Hepatocyte (in vitro differentiated cells): ENCODE measurements around the gene JMJD1C. TPM values are rescaled to one million over a fixed set of nuclear protein-coding genes. Genes with fewer than 3 reads are reported as not detected.
"Not testable (repeated sequence)": the region's sequence is repeated elsewhere in the genome, so short reads cannot be mapped to it uniquely, and the experiment has no call there.

Experiments
- DNase-seq: peaks from one replicate; pipeline ENCODE4 v3.0.0-alpha.2; 2016; ENCODE audit warnings: low spot score
- H2AFZ ChIP-seq: fragments of 200-600 bp; sonication (generic); 2 replicates; pipeline ENCODE4 v1.6.0; 2016; ENCODE audit warnings: antibody characterized with exemption, mild to moderate bottlenecking
- H3K27ac ChIP-seq: fragments of 200-600 bp; sonication (generic); 2 replicates; pipeline ENCODE4 v1.5.1; 2016; ENCODE audit warnings: mild to moderate bottlenecking
- H3K27me3 ChIP-seq: fragments of 200-600 bp; sonication (generic); 2 replicates; pipeline ENCODE4 v1.6.1; 2016
- H3K36me3 ChIP-seq: fragments of 200-600 bp; sonication (generic); replicated peaks from 2 replicates; pipeline ENCODE4 v1.5.1; 2016; ENCODE audit warnings: low read depth; ENCODE audit not compliant: insufficient read depth
- H3K4me1 ChIP-seq: fragments of 200-600 bp; sonication (generic); 2 replicates; pipeline ENCODE4 v1.5.1; 2016; ENCODE audit warnings: mild to moderate bottlenecking, moderate library complexity; ENCODE audit not compliant: insufficient read depth
- H3K4me2 ChIP-seq: fragments of 200-600 bp; sonication (generic); 2 replicates; pipeline ENCODE4 v1.6.0; 2016
- H3K4me3 ChIP-seq: fragments of 200-600 bp; sonication (generic); 2 replicates; pipeline ENCODE4 v1.5.1; 2016; ENCODE audit warnings: mild to moderate bottlenecking
- H3K79me2 ChIP-seq: fragments of 200-600 bp; sonication (generic); 2 replicates; pipeline ENCODE4 v1.6.0; 2017; ENCODE audit warnings: mild to moderate bottlenecking
- H3K9me2 ChIP-seq: fragments of 200-600 bp; sonication (generic); replicated peaks from 2 replicates; pipeline ENCODE4 v1.6.0; 2017; ENCODE audit warnings: mild to moderate bottlenecking; ENCODE audit not compliant: insufficient read depth
- H3K9me3 ChIP-seq: fragments of 200-600 bp; sonication (generic); 2 replicates; pipeline ENCODE4 v1.5.1; 2016; ENCODE audit warnings: low read depth, mild to moderate bottlenecking
- H4K20me1 ChIP-seq: fragments of 200-600 bp; sonication (generic); 2 replicates; pipeline ENCODE4 v1.6.0; 2016; ENCODE audit warnings: mild to moderate bottlenecking; ENCODE audit not compliant: insufficient read depth, poor library complexity, severe bottlenecking
- EZH2 ChIP-seq: fragments of 200-600 bp; sonication (generic); IDR thresholded peaks from 2 replicates; pipeline ENCODE4 v1.6.1; 2016; ENCODE audit warnings: antibody characterized with exemption, mild to moderate bottlenecking, borderline replicate concordance
- EZH2phosphoT487 ChIP-seq: fragments of 200-600 bp; sonication (generic); IDR thresholded peaks from one replicate; pipeline ENCODE4 v1.6.1; 2018; ENCODE audit warnings: antibody characterized with exemption, mild to moderate bottlenecking, low read depth, moderate library complexity; ENCODE audit not compliant: unreplicated experiment, severe bottlenecking
- WGBS: methylation state at CpG from one replicate; pipeline ENCODE4 v1.1.6; 2016; ENCODE audit warnings: low lambda C conversion rate; ENCODE audit errors: missing lambda C conversion rate; 5-methylcytosine and 5-hydroxymethylcytosine counted together
- polyA plus RNA-seq: library from polyadenylated mRNA; unstranded; fragments of >200 nt; fragmentation: Nextera tagmentation; extraction: Ambion mirVana; gene quantifications from 2 replicates; pipeline ENCODE4 v1.2.1, GENCODE V29; 2016
- total RNA-seq: library from RNA; depleted of rRNA; stranded (reverse); fragments of >200 nt; gene quantifications from 2 replicates; pipeline ENCODE4 v1.2.3, GENCODE V29; 2014
- TF ChIP-seq, protein P1 (sequence below): fragments of 200-600 bp; sonication (generic); IDR thresholded peaks from 2 replicates; pipeline ENCODE4 v1.5.1; 2016; ENCODE audit warnings: antibody characterized with exemption, mild to moderate bottlenecking; ENCODE audit not compliant: poor library complexity

JMJD1C gene
- total and polyA plus RNA-seq, 2 experiments from 2014 or later: 43.2 to 177 TPM

- Histone ChIP-seq H3K4me1 (no peaks in the 10 kb centered on the region), H3K79me2 (peaks cover 83% of the 10 kb centered on the region), H4K20me1 (peaks cover 29% of the 10 kb centered on the region), H3K4me2 (no peak overlapping the region), H3K9me3 (no peaks in the 10 kb centered on the region), H3K4me3 (no peak overlapping the region), H2AFZ (no peak overlapping the region), H3K27ac (no peak overlapping the region), H3K36me3 (no peaks in the 10 kb centered on the region), H3K9me2 (no peaks in the 10 kb centered on the region), H3K27me3 (no peaks in the 10 kb centered on the region)
- DNase-seq: no peak
- TF ChIP-seq EZH2phosphoT487 (no peak), EZH2 (no peak)
- TF ChIP-seq, protein P1, sequence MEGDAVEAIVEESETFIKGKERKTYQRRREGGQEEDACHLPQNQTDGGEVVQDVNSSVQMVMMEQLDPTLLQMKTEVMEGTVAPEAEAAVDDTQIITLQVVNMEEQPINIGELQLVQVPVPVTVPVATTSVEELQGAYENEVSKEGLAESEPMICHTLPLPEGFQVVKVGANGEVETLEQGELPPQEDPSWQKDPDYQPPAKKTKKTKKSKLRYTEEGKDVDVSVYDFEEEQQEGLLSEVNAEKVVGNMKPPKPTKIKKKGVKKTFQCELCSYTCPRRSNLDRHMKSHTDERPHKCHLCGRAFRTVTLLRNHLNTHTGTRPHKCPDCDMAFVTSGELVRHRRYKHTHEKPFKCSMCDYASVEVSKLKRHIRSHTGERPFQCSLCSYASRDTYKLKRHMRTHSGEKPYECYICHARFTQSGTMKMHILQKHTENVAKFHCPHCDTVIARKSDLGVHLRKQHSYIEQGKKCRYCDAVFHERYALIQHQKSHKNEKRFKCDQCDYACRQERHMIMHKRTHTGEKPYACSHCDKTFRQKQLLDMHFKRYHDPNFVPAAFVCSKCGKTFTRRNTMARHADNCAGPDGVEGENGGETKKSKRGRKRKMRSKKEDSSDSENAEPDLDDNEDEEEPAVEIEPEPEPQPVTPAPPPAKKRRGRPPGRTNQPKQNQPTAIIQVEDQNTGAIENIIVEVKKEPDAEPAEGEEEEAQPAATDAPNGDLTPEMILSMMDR: no peak
- 78% methylated on average over 4 of the region's 4 CpGs for WGBS
Observed at GRCh38 chr10:63382066-63382465, 83.7 kb downstream of the JMJD1C start.

DNA sequence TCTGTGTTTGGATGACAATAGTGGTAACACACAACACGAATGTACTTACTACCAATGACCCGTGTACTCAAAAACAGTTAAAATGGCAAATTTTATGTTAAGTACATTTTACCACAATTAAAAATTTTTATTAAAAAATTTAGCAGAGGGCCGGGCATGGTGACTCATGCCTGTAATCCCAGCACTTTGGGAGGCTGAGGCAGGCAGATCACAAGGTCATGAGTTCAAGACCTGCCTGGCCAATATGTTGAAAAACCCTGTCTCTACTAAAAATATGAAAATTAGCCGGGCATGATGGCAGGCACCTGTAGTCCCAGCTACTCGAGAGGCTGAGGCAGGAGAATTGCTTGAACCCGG lies 88.5 kb downstream of the JMJD1C start:
- H3K27me3 ChIP-seq, H3K4me1 ChIP-seq, H3K36me3 ChIP-seq, H3K4me3 ChIP-seq, H3K27ac ChIP-seq, H3K4me2 ChIP-seq, H2AFZ ChIP-seq, DNase-seq, H3K9me2 ChIP-seq, H4K20me1 ChIP-seq, H3K9me3 ChIP-seq: not testable (repeated sequence)
- 94% methylated on average over 6 of the region's 6 CpGs for WGBS
- peaks cover 65% of the 10 kb centered on the region for H3K79me2 ChIP-seq

DNA sequence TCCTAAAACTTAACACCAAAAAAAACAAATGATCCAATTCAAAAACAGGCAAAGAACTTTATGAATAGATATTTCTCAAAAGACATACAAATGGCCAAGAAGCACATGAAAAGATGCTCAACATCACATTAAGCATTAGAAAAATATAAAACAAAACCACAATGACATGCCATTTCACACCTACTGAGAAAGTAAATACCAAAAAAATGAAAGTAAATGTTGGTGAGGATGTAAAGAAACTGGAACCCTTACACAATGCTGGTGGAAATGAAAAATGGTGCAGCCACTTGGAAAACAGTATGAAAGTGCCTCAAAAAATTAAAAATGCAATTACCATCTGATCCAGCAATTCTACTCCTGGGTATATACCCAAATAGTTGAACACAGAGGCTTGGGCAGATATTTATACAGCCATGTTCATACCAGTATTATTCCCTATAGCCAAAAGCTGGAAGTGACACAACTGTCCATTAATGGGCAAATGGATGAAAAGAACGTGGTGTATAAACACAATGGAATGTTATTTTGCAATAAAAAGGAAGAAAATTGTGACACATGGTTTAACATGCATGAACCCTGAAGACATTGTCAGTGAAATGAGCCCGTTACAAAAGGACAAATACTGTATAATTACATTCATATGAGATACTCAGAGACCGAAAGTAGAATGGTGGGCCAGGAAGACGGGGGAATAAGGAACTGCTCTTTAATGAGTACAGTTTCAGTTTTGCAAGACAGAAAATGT lies 89.0 kb downstream of the JMJD1C start:
- Histone ChIP-seq H4K20me1 (peaks cover 3% of the 10 kb centered on the region), H2AFZ (no peak overlapping the region), H3K27ac (no peak overlapping the region), H3K4me3 (no peak overlapping the region), H3K27me3 (no peaks in the 10 kb centered on the region), H3K79me2 (peaks cover 63% of the 10 kb centered on the region), H3K36me3 (no peaks in the 10 kb centered on the region), H3K4me1 (no peaks in the 10 kb centered on the region), H3K9me3 (no peaks in the 10 kb centered on the region), H3K9me2 (no peaks in the 10 kb centered on the region), H3K4me2 (no peak overlapping the region)
- no peak for DNase-seq
- TF ChIP-seq EZH2 (no peak), EZH2phosphoT487 (no peak)
- TF ChIP-seq, protein P1: no peak
- WGBS: 81% methylated on average over 4 of the region's 4 CpGs

- H3K9me2 ChIP-seq: no peaks in the 10 kb centered on the region
- no peak overlapping the region for H3K4me3 ChIP-seq
- H3K79me2 ChIP-seq: peaks cover 63% of the 10 kb centered on the region
- TF ChIP-seq EZH2phosphoT487: no peak
- TF ChIP-seq, protein P1: no peak
- no peak for TF ChIP-seq EZH2
- no peaks in the 10 kb centered on the region for H3K36me3 ChIP-seq
- no peak for DNase-seq
- WGBS: 96% methylated on average over 2 of the region's 2 CpGs
- no peaks in the 10 kb centered on the region for H3K27me3 ChIP-seq
- H3K4me2 ChIP-seq: no peak overlapping the region
- no peak overlapping the region for H2AFZ ChIP-seq
- H3K27ac ChIP-seq: no peak overlapping the region
- peaks cover 2% of the 10 kb centered on the region for H4K20me1 ChIP-seq
- no peaks in the 10 kb centered on the region for H3K9me3 ChIP-seq
- no peaks in the 10 kb centered on the region for H3K4me1 ChIP-seq
Observed at GRCh38 chr10:63375859-63376258, 89.9 kb downstream of the JMJD1C start.
